Measurements from ENCODE around the gene MPI.
"Not testable (repeated sequence)": the region's sequence is repeated elsewhere in the genome, so short reads cannot be mapped to it uniquely, and the experiment has no call there.

- TF ChIP-seq CTCF (conservative IDR thresholded peaks at IDR 0.05 in 1 of 2, IDR thresholded peaks at IDR 0.05 in 1 of 2; ENCODE audit: low read depth in 1 of 2, low read length in 2 of 2); EZH2 (IDR thresholded peaks at IDR 0.05; ENCODE audit: low read length, missing control alignments): not testable (repeated sequence)
Observed at GRCh38 chr15:74935193-74935592, 45.4 kb downstream of the MPI start.
